Cardiac fibroblast (primary cell): Measurements from ENCODE around the gene TMCC1.

ENCODE experiments used
- DNase-seq, 2 donors: peaks; one replicate each; pipeline versions ENCODE4 v3.0.0 to v3.0.0-alpha.2; 2010; ENCODE audit warnings: low read depth in 2 of 2
- H3K4me3 ChIP-seq, 2 donors: replicated peaks in 1 of 2; 1 replicate in 1 of 2; 2 replicates in 1 of 2; pipeline ENCODE4 v1.5.1; 2011; ENCODE audit warnings: low read depth in 2 of 2, low read length in 2 of 2, mild to moderate bottlenecking in 2 of 2, moderate library complexity in 1 of 2
- TF ChIP-seq, protein P1 (sequence below): IDR thresholded peaks from one replicate; pipeline ENCODE4 v1.5.1; 2011; ENCODE audit warnings: low read depth, mild to moderate bottlenecking, low read length, inconsistent platforms

Gene TMCC1

DNA sequence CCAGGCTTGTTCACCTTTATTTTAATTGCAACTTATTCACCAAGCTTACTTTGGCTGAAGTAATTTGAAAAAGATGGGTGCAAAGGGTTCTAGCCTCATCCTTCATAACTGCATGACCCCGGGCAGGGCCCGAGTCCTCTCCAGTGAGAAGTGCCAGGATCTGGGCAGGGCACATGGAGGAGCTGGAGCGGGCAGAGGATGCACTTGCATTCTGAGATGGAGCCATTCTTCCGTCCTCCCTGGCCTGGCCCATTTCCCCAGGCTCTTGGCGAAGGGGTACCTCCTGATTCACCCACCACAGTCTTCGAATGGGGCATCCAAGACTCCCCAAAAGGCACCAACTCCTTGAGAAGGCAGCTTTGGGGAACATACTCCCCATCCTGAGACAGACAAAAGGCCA is 264.5 kb downstream of the TMCC1 start:
- DNase-seq, result no peak
- TF ChIP-seq, protein P1, sequence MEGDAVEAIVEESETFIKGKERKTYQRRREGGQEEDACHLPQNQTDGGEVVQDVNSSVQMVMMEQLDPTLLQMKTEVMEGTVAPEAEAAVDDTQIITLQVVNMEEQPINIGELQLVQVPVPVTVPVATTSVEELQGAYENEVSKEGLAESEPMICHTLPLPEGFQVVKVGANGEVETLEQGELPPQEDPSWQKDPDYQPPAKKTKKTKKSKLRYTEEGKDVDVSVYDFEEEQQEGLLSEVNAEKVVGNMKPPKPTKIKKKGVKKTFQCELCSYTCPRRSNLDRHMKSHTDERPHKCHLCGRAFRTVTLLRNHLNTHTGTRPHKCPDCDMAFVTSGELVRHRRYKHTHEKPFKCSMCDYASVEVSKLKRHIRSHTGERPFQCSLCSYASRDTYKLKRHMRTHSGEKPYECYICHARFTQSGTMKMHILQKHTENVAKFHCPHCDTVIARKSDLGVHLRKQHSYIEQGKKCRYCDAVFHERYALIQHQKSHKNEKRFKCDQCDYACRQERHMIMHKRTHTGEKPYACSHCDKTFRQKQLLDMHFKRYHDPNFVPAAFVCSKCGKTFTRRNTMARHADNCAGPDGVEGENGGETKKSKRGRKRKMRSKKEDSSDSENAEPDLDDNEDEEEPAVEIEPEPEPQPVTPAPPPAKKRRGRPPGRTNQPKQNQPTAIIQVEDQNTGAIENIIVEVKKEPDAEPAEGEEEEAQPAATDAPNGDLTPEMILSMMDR, result no peak
- H3K4me3 ChIP-seq, result no peak overlapping the region

DNA sequence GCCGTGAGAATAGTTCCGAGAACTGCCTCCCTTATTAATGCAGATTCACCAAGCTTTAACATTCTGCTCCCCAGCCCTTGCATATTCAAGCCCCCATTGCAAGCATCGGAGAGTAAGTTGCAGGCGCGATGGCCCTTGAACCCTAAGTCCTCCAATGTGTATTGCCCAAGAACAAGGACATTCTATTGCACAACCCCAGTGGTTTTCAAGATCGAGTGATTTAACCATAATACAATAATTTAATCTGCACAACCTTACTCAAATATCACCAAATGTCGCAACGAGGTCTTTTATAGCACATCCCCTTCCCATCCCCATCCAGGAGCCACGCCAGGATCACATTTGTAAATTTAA is 265.4 kb downstream of the TMCC1 start:
- DNase-seq, result no peak
- TF ChIP-seq, protein P1, result no peak
- H3K4me3 ChIP-seq, result no peak overlapping the region

GRCh38 chr3:129627350-129628168 is 266.0 kb downstream of the TMCC1 start:
- DNase-seq, result peak; percentile 89 to 94
- TF ChIP-seq, protein P1, result peak; percentile 69
- peak overlapping the region; percentile 39 for H3K4me3 ChIP-seq

DNA sequence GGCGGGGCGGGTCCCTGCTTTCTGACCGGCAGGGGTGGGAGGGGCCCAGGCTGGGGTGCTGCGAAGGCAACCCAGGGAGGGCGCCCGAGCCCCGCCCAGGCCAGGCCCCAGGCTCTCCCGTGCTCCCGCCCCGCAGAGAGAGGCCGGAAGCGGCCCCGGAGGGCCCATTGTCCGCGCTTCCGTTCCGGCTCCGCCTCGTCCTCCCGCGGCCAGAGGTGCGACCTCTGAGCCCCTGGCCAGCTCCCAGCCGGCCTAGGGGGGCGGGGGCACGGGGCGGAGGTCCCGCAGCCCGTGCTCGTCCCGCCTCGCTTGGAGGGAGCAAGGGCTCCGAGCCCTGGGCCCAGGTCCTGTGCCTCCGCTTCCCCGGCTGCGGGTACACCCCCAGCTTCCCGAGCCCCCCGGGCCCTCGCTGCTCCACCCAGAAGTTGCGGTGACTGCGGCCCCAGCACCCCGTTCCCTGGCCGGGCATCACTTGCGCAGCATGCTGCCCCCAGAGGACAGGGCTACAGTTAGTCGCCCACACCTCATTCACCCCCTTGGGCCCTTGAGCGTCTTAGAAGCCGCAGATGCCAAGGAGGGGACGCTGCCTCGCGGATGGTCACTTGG is 266.7 kb downstream of the TMCC1 start:
- TF ChIP-seq, protein P1, result no peak
- H3K4me3 ChIP-seq, result peak overlapping the region; percentile 39 to 40
- DNase-seq, result peak; percentile 88 to 92

- peak in 1 of 2 donors; percentile 37 for DNase-seq
- TF ChIP-seq, protein P1, result no peak
- no peak overlapping the region for H3K4me3 ChIP-seq
Observed at GRCh38 chr3:129625072-129625874, 268.2 kb downstream of the TMCC1 start.

- H3K4me3 ChIP-seq, result no peak overlapping the region
- TF ChIP-seq, protein P1, result no peak
- DNase-seq, result peak; percentile 34 to 58
Observed at GRCh38 chr3:129624347-129625071, 269.0 kb downstream of the TMCC1 start.
